IPS DF 4.7 (cell line): ENCODE data around the gene NOSTRIN.
"Not testable (repeated sequence)": the region's sequence is repeated elsewhere in the genome, so short reads cannot be mapped to it uniquely, and the experiment has no call there.

ENCODE experiments used
- DNase-seq: peaks from one replicate; pipeline ENCODE4 v3.0.0-alpha.2; 2013; ENCODE audit warnings: low spot score; ENCODE audit errors: extremely low read depth

NOSTRIN gene, protein sequence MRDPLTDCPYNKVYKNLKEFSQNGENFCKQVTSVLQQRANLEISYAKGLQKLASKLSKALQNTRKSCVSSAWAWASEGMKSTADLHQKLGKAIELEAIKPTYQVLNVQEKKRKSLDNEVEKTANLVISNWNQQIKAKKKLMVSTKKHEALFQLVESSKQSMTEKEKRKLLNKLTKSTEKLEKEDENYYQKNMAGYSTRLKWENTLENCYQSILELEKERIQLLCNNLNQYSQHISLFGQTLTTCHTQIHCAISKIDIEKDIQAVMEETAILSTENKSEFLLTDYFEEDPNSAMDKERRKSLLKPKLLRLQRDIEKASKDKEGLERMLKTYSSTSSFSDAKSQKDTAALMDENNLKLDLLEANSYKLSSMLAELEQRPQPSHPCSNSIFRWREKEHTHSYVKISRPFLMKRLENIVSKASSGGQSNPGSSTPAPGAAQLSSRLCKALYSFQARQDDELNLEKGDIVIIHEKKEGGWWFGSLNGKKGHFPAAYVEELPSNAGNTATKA

DNA sequence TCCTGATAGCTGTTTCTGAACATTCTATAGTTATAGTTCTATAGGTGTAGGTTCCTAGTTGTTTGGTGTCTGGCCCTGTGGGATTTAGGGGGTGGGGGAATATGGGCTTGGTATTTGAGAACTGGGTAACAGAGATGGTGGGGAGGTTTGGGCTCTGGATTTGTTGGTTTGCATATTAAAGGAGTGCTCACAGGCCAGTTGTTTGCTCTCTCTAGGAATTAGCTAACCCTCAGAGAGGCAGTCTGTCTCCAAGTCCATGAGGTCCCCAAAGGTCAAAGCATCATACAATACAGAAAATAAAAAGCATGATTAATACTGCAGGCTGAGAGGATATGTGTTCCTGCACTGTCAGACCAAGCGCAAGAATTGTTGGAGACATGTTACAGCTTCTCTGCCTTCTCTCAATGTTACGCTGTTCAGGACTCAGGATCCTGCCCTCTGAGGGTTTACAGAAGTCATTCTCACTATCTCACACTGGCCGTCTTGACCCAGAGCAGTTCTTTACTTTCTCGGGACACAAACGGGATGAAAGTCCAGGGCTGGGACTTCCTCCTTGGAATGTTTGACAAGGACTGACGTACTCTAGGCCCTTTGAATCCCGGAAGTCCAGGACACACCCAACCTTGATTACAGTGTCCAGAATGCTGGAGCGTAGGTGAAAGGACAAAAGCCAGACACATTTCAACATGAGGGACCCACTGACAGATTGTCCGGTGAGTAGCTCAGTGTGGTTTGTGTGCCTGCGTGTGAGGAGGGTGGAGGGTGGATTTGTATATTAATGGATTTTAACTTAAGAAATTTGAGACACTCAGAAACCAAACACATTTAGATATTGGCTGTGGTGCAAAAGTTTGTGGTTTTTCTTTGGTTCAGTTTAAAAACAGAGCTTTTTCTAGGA lies at the start of gene NOSTRIN:
Gene NOSTRIN, plus strand, starts transcription at position 677 of the 898 bp plus-strand sequence. Its CDS starts 10 bp downstream, at position 687.
- no peak for DNase-seq

- no peak for DNase-seq
Observed at GRCh38 chr2:168753765-168754329, 48.6 kb upstream of the NOSTRIN start.

- no peak for DNase-seq
Observed at GRCh38 chr2:168757223-168757622, 45.2 kb upstream of the NOSTRIN start.

DNA sequence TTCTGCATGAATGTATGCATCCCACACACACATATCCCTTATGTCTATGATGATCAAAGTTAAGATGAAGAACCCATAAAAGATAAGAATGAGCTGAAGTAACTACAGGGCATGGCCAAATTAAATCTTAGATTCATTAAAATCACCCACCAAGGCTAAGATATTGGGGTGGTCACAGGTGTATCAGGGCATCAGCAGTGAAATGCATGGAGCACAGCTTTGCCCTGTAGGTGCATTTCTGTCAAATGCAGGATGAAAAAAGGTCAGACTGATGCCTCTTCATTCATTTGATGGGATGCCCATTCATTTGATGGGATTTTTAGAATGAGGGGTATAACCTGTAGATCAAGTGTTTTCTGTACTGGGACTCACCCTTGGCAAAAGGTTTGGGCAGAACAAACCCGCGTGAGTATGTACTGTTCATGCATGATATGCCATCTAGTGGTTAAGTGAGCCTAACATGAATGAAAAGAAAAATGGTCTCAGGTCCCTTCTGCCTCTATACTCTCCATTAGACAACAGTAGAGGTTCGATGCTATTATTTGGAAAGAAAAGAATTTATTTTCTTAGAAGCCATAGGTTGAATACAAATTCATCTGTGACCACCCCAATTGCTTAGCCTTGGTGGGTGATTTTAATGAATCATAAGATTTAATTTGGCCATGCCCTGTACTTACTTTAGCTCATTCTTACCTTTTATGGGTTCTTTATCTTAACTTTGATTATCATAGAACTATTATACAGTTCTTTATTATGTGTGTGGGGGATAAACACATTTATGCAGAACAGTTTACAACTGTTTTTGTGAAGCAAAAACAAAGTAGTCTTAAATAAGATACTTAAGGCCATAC lies 43.2 kb upstream of the NOSTRIN start:
- DNase-seq, result no peak

DNA sequence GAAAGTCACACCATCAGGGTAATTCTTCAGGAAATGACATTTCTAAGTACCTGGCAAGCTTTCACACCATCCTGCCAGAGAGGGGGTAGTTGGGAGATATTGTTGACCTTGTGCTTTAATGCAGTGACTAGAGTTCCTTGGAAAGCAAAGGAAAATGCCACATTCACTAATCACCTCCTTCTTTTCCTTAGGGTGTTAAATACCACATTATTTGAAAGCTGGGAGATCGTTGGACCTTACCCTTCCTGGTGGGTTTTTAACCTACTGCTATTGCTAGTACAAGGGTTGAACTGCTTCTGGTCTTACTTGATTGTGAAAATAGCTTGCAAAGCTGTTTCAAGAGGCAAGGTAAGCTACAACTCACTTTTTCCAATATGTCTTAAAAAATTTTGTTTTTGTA lies 37.0 kb upstream of the NOSTRIN start:
- no peak for DNase-seq

DNA sequence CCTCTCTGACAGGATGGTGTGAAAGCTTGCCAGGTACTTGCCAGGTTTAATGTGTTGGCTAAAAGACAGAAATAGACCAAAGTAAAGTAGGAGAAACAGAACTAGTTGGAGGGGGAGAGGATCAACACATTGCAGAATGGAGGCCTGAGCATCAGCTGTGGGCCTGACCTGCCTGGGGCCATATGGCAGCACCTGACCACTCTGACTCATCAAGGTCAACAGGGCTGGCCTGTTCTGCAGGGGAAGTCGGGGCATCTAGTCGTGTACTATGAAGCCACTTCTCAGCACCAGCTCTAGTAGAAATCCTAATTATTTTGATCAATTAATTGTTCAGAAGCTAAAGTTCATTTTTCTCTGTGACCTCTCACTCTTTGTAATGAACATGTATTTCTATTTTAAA lies 35.8 kb upstream of the NOSTRIN start:
- no peak for DNase-seq

GRCh38 chr2:168767258-168767657 lies 35.2 kb upstream of the NOSTRIN start:
- DNase-seq, result no peak

DNA sequence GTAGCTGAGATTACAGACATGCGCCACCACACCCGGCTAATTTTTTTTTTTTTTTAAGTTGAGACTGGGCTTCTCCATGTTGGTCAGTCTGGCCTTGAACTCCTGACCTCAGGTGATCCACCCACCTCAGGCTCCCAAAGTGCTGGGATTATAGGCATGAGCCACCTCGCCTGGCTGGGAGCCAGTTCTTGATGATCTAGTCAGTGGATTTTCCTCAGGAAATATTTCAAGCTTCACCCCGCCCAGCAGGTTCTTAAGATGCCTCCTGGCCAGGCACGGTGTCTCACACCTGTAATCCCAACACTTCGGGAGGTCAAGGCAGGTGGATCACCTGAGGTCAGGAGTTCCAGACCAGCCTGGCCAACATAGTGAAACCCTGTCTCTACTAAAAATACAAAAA lies 34.1 kb upstream of the NOSTRIN start:
- not testable (repeated sequence) for DNase-seq

GRCh38 chr2:168770796-168771195 lies 31.6 kb upstream of the NOSTRIN start:
- no peak for DNase-seq

- no peak for DNase-seq
Observed at GRCh38 chr2:168772704-168773103, 29.7 kb upstream of the NOSTRIN start.

- no peak for DNase-seq
Observed at GRCh38 chr2:168773128-168773527, 29.3 kb upstream of the NOSTRIN start.

- no peak for DNase-seq
Observed at GRCh38 chr2:168773719-168774521, 28.5 kb upstream of the NOSTRIN start.

GRCh38 chr2:168775837-168776236 lies 26.6 kb upstream of the NOSTRIN start:
- no peak for DNase-seq

DNA sequence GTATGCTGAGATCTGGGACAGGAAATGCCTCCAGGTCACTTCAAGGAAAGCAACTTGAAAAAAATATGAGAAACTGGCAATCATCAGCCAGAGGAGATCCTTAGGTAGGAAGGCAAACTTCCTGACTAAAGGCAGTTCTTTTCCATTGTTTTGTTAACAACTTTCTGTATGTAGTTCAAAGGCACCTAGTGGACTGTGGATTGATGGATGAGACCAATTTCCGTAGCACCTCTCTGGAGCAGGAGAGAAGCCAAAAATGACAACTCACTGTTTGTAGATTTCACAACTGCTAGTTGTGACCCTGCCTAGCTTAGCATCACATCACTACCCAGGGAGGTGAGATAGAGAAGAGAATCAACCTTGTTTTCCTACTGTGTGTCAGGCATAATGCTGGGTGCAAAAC lies 21.8 kb upstream of the NOSTRIN start:
- no peak for DNase-seq

- DNase-seq, result no peak
Observed at GRCh38 chr2:168781191-168781817, 21.1 kb upstream of the NOSTRIN start.

GRCh38 chr2:168782271-168782670 lies 20.2 kb upstream of the NOSTRIN start:
- DNase-seq, result no peak

DNA sequence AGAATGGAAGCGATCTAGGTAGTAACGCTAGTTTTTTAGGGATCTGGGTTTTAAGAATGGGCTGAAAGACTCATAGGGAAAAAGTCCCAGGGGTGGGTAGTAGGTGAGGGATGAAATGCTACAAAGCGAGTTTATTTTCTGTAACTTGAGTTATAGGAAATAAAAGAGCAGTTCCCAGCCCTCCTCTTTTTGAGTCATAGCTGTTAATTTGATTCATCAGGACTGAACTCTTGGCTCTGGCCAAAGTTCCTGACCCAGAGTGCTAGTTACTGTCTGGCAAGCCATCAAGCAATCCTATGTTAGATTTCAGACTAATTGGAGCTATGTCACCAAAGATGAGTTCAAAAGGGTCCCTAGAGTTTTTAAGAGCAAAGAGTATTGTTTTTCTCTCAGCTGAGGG lies 17.4 kb upstream of the NOSTRIN start:
- DNase-seq, result no peak

- no peak for DNase-seq
Observed at GRCh38 chr2:168787098-168787781, 15.2 kb upstream of the NOSTRIN start.

- no peak for DNase-seq
Observed at GRCh38 chr2:168787782-168788376, 14.6 kb upstream of the NOSTRIN start.
